D341Med (cell line): Measurements from ENCODE around the gene SALL4.
"Not testable (repeated sequence)": the region's sequence is repeated elsewhere in the genome, so short reads cannot be mapped to it uniquely, and the experiment has no call there.

Experiments
- DNase-seq: peaks from one replicate; pipeline ENCODE4 v3.0.0; 2012; ENCODE audit warnings: low spot score

Gene SALL4

GRCh38 chr20:51802170-51802751 is at the start of gene SALL4:
Gene SALL4, minus strand, starts transcription at chr20:51802521. Its CDS starts 113 bp downstream, at chr20:51802408.
- DNase-seq: peak; percentile 42

- DNase-seq: no peak
Measured at GRCh38 chr20:51848346-51848745, 46.0 kb upstream of the SALL4 start.

- no peak for DNase-seq
Measured at GRCh38 chr20:51840865-51841264, 38.5 kb upstream of the SALL4 start.

GRCh38 chr20:51837876-51838420 is 35.6 kb upstream of the SALL4 start:
- no peak for DNase-seq

- no peak for DNase-seq
Measured at GRCh38 chr20:51837436-51837835, 35.1 kb upstream of the SALL4 start.

GRCh38 chr20:51833326-51833725 is 31.0 kb upstream of the SALL4 start:
- DNase-seq: no peak

GRCh38 chr20:51832276-51832675 is 30.0 kb upstream of the SALL4 start:
- no peak for DNase-seq

GRCh38 chr20:51831866-51832265 is 29.5 kb upstream of the SALL4 start:
- DNase-seq: no peak

GRCh38 chr20:51830538-51830937 is 28.2 kb upstream of the SALL4 start:
- DNase-seq: no peak

GRCh38 chr20:51828762-51829161 is 26.4 kb upstream of the SALL4 start:
- no peak for DNase-seq

- no peak for DNase-seq
Measured at GRCh38 chr20:51826372-51826771, 24.1 kb upstream of the SALL4 start.

GRCh38 chr20:51818479-51819008 is 16.2 kb upstream of the SALL4 start:
- no peak for DNase-seq

- not testable (repeated sequence) for DNase-seq
Measured at GRCh38 chr20:51816856-51817255, 14.5 kb upstream of the SALL4 start.

GRCh38 chr20:51815383-51816076 is 13.2 kb upstream of the SALL4 start:
- no peak for DNase-seq

GRCh38 chr20:51812861-51813260 is 10.5 kb upstream of the SALL4 start:
- no peak for DNase-seq

GRCh38 chr20:51811514-51812128 is 9.3 kb upstream of the SALL4 start:
- DNase-seq: no peak

- no peak for DNase-seq
Measured at GRCh38 chr20:51811042-51811355, 8.7 kb upstream of the SALL4 start.

- DNase-seq: no peak
Measured at GRCh38 chr20:51810155-51811041, 8.1 kb upstream of the SALL4 start.

- no peak for DNase-seq
Measured at GRCh38 chr20:51807720-51808250, 5.5 kb upstream of the SALL4 start.

GRCh38 chr20:51804754-51805153 is 2.4 kb upstream of the SALL4 start:
- DNase-seq: no peak

GRCh38 chr20:51803148-51803854 is 980 bp upstream of the SALL4 start:
- DNase-seq: no peak
